Breast epithelium (tissue), 3 donors: Measurements from ENCODE around the gene TEAD3.
A peak's percentile ranks its signal among the peaks of the same experiment; 100 is the strongest.

Source experiments
- CTCF ChIP-seq, 3 donors: fragments of 450-650 bp; IDR thresholded peaks; one replicate each; pipeline ENCODE4 v1.5.1; 2016 to 2017; ENCODE audit warnings: antibody characterized with exemption in 3 of 3, mild to moderate bottlenecking in 3 of 3, moderate library complexity in 3 of 3
- POLR2A ChIP-seq: fragments of 450-650 bp; IDR thresholded peaks from one replicate; pipeline ENCODE4 v1.6.1; 2016; ENCODE audit warnings: antibody characterized with exemption, mild to moderate bottlenecking, moderate library complexity
- POLR2AphosphoS5 ChIP-seq, 3 donors: sonication (generic); formaldehyde crosslinking; IDR thresholded peaks; one replicate each; pipeline ENCODE4 v1.6.1; 2017; ENCODE audit warnings: antibody characterized with exemption in 3 of 3

- TF ChIP-seq CTCF (IDR thresholded peaks at IDR 0.05) (no peak), POLR2A (no peak), POLR2AphosphoS5 (IDR thresholded peaks at IDR 0.05) (peak in 2 of 3 donors; percentile 52 to 63)
Observed at GRCh38 chr6:35452183-35453090, 44.4 kb downstream of the TEAD3 start, which contains the start of gene FANCE.
